Mucosa of descending colon (tissue), 3 donors: ENCODE measurements around the gene MYL3. TPM values are rescaled to one million over a fixed set of nuclear protein-coding genes. Genes with fewer than 3 reads are reported as not detected.

ENCODE experiments used
- ATAC-seq: fragments of 200-7000 bp; cut with Tn5 transposase; one replicate; pipeline ENCODE4 v1.9.1; 2020; ENCODE audit warnings: mild to moderate bottlenecking, moderate library complexity
- DNase-seq, 3 donors: peaks; one replicate each; pipeline ENCODE4 v3.0.0-alpha.2; 2020
- H3K36me3 ChIP-seq: fragments of 200-600 bp; one replicate; pipeline ENCODE4 v1.8.0; 2021; ENCODE audit warnings: low read depth, mild to moderate bottlenecking
- H3K4me1 ChIP-seq: fragments of 200-600 bp; one replicate; pipeline ENCODE4 v1.8.0; 2021; ENCODE audit warnings: low read depth, mild to moderate bottlenecking
- H3K4me3 ChIP-seq: fragments of 200-600 bp; one replicate; pipeline ENCODE4 v1.8.0; 2021; ENCODE audit warnings: mild to moderate bottlenecking
- H3K9me3 ChIP-seq: fragments of 200-600 bp; one replicate; pipeline ENCODE4 v1.8.0; 2021; ENCODE audit warnings: mild to moderate bottlenecking
- intact Hi-C, 2 donors: fragments of 100-400 bp; cut with DNase I in 1 of 2; cut with micrococcal nuclease in 1 of 2; formaldehyde crosslinking; loops; one replicate each; pipeline versions ENCODE4 v1.11.0 to v1.11.1; 2022; cut with DNase I, micrococcal nuclease
- total RNA-seq, 3 donors: library from RNA; stranded (reverse); fragmentation: NEBNext Ultra II Directional in 2 of 3; extraction: Animal tissue kit (Norgen Biotek cat#: 25700) in 2 of 3; gene quantifications; one replicate each; pipeline versions ENCODE4 v1.2.1 to v1.2.4, GENCODE V29; 2021 to 2023
- TF ChIP-seq, protein P1 (sequence below): fragments of 200-600 bp; IDR thresholded peaks from one replicate; pipeline ENCODE4 v1.8.0; 2022; ENCODE audit warnings: antibody characterized with exemption, mild to moderate bottlenecking
- donor health status: DM: no; HTN: no; CAD: no; lungs with moderate emphysema.
- donor health status: DM: no; HTN: no; CAD: no.
- donor health status: DM: no; HTN: yes; CAD: no.

Gene MYL3
- total RNA-seq, 3 donors from 2014 or later, result 0.32 to 3.1 (median 1.2) TPM

GRCh38 chr3:46850468-46850779, 12.8 kb downstream of the MYL3 start:
- ATAC-seq, result no peak
- Histone ChIP-seq H3K4me1 (peaks cover 5% of the 10 kb centered on the region), H3K9me3 (no peaks in the 10 kb centered on the region), H3K36me3 (no peaks in the 10 kb centered on the region), H3K4me3 (no peak overlapping the region)
- DNase-seq, result peak in 1 of 3 donors; percentile 12
- TF ChIP-seq, protein P1, sequence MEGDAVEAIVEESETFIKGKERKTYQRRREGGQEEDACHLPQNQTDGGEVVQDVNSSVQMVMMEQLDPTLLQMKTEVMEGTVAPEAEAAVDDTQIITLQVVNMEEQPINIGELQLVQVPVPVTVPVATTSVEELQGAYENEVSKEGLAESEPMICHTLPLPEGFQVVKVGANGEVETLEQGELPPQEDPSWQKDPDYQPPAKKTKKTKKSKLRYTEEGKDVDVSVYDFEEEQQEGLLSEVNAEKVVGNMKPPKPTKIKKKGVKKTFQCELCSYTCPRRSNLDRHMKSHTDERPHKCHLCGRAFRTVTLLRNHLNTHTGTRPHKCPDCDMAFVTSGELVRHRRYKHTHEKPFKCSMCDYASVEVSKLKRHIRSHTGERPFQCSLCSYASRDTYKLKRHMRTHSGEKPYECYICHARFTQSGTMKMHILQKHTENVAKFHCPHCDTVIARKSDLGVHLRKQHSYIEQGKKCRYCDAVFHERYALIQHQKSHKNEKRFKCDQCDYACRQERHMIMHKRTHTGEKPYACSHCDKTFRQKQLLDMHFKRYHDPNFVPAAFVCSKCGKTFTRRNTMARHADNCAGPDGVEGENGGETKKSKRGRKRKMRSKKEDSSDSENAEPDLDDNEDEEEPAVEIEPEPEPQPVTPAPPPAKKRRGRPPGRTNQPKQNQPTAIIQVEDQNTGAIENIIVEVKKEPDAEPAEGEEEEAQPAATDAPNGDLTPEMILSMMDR, result no peak
- intact Hi-C loops, result no loop called here

- Histone ChIP-seq H3K4me1 (peaks cover 5% of the 10 kb centered on the region), H3K36me3 (no peaks in the 10 kb centered on the region), H3K4me3 (no peak overlapping the region), H3K9me3 (no peaks in the 10 kb centered on the region)
- peak in 1 of 3 donors; percentile 17 for DNase-seq
- TF ChIP-seq, protein P1, result no peak
- no peak for ATAC-seq
- intact Hi-C loops, result loop anchor here in 1 of 2 donors (10.0 kb wide), 1 partner anchor 145 kb away; the partner anchor contains the start of gene TMIE
These were observed 13.4 kb downstream of the MYL3 start for GRCh38 chr3:46849686-46850467.

DNA sequence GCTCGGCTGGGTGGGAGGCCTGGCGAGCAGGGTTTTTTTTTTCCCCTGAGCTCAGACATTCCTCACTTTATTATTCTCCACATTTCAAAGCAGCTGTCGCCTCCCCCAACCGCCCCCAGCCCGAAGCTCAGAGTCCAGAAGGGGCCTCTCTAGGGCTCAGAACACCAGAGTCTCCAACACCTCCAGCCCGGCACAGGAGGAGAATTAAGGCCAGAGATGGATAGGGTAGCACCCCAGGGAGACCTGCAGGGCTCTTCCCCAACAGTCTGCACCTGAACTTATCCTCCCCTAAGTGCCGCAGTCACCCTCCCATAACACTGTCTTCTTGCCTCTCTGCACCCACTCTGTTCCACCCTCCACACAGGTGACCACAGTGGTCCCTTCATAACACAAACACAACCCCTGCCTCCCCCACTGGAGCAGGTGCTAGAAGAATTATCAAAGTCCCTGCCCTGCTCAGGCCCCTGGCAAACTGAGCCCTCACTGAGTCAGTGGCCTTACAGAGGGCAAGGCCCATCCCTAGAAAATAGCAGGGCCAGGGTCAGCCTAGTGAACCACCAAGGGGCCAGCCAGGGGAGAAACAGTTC, 14.1 kb downstream of the MYL3 start:
- H3K36me3 ChIP-seq, result no peaks in the 10 kb centered on the region
- no peaks in the 10 kb centered on the region for H3K9me3 ChIP-seq
- TF ChIP-seq, protein P1, result no peak
- H3K4me1 ChIP-seq, result peaks cover 5% of the 10 kb centered on the region
- H3K4me3 ChIP-seq, result no peak overlapping the region
- ATAC-seq (no peak), DNase-seq (peak in 2 of 3 donors; percentile 11 to 20)
- intact Hi-C loops, result loop anchor here in 1 of 2 donors (10.0 kb wide), 1 partner anchor 144 kb away; the partner anchor contains the start of gene TMIE

DNA sequence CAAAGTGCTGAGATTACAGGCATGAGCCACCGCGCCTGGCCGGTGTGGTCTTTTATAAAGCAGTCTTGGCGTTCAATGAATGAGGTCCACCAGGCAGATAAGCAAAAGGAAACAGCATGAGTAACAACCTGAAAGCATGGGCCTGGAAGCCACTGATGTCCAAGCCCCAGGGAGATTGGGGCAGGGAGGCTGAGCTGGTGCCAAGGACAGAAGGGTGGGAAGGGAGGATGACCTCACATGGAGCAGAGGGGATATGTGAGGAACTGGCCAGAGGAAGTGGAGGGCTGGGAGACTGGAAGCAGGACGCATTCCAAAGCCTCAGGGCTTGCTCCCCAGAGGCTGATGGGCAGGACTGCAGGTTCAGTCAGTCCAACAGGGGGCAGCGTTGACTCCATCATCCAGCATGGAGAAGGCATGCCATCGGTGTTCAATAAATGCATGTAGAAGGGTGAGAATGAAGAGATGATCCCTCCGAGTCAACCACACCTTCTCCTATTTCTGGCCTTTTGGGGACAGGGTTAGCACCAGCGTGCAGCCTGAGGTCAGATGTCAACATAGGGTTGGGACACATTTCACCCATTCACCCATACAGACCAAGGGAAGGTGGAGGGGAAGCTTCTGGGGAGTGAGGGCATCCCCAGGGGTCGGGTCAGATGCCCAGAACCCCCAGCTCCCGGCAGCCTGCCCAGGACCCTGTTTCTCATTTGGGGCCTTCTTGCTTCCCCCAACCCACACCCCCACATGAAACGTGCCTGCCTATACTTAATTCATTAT, 14.8 kb downstream of the MYL3 start:
- no peaks in the 10 kb centered on the region for H3K36me3 ChIP-seq
- no peak for ATAC-seq
- H3K4me1 ChIP-seq, result peaks cover 5% of the 10 kb centered on the region
- H3K4me3 ChIP-seq, result no peak overlapping the region
- TF ChIP-seq, protein P1, result no peak
- intact Hi-C loops, result loop anchor here in 1 of 2 donors (10.0 kb wide), 1 partner anchor 144 kb away; the partner anchor contains the start of gene TMIE
- H3K9me3 ChIP-seq, result no peaks in the 10 kb centered on the region
- DNase-seq, result peak in 2 of 3 donors; percentile 40

- TF ChIP-seq, protein P1, result no peak
- no peaks in the 10 kb centered on the region for H3K9me3 ChIP-seq
- H3K36me3 ChIP-seq, result no peaks in the 10 kb centered on the region
- DNase-seq (peak in 1 of 3 donors; percentile 13), ATAC-seq (no peak)
- peaks cover 5% of the 10 kb centered on the region for H3K4me1 ChIP-seq
- intact Hi-C loops, result loop anchor here in 1 of 2 donors (10.0 kb wide), 1 partner anchor 143 kb away; the partner anchor contains the start of gene TMIE
- no peak overlapping the region for H3K4me3 ChIP-seq
These were observed 15.5 kb downstream of the MYL3 start for GRCh38 chr3:46847744-46848143.
